RPMI8226 (cell line): Measurements from ENCODE around the gene NKX1-1.
"Not testable (repeated sequence)": the region's sequence is repeated elsewhere in the genome, so short reads cannot be mapped to it uniquely, and the experiment has no call there.

Experiments used
- DNase-seq: peaks from one replicate; pipeline ENCODE4 v3.0.0-alpha.2; 2015

The NKX1-1 gene

DNA sequence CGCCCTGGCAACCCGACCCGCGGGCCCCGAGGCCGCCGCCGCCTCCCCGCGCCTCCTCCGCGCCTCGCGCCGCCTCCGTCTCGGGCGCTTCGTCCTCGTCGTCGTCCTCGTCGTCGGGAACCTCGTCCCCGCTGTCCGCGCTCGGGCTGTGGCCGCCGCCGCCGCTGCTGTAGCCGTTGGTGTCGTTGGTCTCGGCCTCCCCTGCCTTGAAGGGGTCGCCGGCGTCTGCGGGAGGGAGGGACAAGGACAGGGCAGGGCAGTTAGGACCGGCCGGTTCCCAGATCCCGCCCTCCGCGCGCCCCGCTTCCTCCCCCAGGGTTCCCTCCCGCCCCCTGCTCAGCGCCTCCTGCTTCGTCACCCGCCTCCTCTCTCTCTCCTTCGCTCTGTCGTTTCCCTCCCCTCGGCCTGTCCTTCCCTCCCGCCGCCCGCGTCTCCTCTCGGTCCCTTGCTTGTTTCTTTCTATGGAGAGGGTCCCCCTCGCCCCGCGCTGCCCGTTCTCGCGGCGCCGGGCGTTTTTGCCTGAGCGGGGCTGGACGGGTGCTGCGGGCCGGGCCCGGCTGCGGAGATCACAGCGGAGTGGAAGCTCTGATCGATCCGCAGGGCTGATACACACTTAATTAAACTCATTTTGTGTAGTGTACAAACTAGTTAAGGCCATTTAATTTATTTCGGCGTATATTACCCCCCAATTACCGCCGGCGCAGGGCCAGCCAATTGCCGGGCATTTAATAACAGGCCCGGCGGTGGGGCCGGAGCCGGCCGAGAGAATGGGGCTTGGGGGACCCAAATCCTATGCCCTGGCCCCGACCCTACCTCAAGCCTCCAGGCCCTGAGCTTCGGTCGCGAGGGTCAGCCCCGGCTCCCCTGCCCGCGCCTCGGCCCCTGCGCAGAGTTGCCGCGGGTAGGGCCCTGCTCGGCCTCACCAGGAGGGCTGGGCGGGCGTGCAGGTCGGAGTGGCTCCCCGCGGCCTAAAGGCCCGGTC lies 2.4 kb downstream of the NKX1-1 start:
- no peak for DNase-seq

DNA sequence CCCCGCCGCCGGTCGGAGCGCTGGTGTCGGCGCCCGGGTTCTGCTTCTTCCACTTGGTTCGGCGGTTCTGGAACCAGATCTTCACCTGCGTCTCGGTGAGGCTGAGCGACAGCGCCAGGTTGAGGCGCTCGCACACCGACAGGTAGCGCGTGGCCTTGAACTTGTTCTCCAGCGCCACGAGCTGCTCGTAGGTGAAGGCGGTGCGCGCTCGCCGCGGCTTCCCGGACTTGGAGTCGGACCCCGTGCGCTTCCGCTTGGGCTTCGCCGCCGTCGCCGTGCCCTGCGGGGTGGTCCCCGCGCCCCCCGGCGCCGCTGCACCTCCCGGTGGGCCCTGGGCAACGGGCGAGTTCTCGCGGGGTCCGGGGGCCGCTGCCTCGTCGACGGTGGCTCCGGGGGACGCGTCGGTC lies 3.1 kb downstream of the NKX1-1 start:
- no peak for DNase-seq

DNA sequence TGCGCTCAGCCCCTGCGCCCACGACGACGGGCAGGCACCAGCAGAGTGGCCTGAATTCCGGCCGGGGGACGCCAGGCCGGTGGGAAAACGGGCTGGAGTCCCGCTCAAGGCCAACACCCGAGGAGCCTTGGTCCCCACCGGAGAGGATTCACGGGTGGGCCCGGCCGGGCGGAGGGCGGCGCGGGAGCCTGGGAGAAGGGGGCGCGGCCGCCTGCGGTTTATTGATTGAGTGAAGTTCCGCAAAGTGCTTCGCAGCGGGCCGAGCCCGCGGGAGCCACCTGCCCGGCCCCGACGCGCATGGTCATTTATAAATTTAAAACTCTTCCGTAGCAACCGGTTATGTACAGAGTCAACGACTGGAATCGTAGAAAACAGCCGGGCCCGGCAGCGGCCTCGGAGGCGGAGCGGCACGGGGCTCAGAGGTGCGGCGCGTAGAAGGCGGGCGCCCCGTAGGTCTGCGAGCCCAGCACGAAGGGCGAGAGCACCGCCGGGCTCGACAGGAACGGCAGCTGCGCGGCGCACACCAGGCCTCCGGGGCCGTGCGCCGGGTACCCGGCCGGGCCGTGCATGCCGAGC lies 3.6 kb downstream of the NKX1-1 start:
- DNase-seq = no peak

DNA sequence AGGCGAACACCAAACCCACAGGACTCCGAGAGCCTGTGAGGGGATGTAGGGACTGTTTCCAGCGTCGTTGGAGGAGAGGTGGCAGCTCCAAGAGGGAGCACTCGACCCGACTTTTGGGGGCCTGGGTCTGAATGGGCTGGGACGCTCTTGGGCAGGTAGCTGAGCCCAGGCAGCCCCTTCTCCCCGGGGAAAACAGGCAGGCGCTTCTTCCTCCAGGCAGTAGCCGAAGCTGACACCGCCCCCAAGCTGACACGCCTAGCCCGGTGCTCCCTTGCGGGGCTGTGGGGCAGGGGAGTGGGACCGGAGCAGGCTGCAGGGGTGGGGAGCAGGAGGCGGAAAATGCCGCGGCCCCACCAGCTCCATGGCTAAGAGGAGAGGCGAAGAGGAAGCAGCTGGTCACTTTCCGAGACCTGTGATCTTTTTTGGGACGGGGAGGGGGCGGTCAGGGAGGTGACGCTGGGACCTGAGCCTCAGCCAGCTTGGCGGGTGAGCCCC lies 4.2 kb downstream of the NKX1-1 start:
- no peak for DNase-seq

DNA sequence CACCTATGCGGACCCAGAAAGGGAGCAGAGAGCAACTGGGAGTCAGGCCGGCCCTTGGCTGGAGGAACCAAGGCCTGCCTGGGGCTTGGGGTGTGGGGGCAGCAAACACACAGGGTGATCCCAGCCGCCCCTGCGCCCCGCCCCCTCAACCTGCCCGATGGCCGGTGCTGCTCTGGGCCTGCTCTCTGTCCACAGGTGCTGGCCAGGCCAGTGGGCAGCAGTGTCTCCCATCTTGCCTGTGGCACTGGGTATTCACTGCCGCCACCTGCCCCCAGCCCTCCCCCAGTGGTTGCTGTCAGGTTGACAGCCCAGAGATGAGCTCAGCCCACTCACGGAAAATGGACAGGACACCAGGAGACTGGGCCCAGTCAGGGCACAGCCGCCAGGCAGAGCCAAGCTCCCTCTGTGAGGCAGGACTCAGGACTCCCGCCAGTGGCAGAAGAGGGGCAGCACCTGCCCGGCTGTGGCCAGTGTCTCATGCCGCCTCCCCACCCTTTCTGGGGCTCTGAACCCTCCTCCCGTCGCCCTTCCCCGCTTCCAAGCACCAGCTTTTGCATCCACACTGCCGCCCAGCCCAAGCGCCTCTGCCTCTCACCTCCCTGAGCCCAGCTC lies 4.7 kb downstream of the NKX1-1 start:
- no peak for DNase-seq

DNA sequence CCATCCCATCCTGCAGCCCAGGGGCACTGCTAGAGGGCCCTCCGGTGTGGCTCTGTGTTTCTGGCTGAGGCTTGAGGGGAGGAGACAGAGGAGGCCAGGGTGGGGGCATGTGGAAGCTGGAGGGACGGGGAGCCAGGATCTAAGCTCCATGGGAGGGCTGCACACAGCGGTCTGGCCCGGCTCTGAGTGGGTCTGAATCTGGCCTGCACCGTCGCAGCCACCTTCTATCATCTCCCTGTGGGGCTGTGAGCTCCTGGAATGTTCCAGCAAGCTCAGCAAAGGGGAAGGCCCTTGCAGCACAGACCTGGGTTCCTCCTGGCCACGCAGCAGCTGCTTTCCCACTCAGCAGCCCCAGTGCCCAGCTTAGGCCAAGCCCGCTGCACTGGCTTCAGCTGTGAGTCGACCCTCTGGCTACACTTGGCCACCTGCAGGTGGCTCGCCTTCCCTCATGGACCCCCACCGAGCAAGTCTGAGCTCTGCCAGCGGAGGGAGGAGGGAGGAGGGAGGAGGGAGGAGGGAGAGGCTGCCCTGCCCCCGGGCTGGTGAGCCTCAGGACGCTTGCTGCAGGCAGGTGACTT lies 5.3 kb downstream of the NKX1-1 start:
- peak; percentile 14 for DNase-seq

DNA sequence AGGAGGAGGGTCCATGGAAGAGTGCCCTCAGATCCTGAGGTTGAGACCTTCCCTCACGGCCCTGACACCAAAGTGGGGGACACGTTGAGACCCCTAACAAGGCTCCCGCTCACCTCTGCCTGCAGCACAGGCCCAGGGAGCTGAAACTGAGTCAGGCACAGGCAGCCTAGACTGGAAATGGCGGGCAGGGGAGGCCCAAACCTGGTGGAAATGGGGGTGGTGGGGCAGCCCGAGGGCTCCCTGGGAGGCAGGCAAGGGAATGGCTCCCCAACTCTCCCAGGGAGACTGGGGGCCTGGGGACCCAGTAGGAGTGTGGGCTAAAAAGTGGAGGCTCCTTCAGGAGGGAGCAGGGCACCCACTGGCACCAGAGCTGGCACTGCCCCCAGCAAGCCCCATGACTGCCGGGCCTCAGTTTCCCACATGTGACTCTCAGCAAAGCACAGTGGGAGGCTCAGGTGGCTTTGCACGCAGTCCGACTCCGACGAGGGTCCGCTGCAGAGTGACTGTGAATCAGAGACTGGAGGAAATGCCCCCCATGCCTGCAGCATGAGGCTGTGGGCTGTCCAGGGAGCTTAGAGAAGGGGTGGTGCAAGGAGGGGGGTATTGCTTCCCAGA lies 5.9 kb downstream of the NKX1-1 start:
- no peak for DNase-seq

DNA sequence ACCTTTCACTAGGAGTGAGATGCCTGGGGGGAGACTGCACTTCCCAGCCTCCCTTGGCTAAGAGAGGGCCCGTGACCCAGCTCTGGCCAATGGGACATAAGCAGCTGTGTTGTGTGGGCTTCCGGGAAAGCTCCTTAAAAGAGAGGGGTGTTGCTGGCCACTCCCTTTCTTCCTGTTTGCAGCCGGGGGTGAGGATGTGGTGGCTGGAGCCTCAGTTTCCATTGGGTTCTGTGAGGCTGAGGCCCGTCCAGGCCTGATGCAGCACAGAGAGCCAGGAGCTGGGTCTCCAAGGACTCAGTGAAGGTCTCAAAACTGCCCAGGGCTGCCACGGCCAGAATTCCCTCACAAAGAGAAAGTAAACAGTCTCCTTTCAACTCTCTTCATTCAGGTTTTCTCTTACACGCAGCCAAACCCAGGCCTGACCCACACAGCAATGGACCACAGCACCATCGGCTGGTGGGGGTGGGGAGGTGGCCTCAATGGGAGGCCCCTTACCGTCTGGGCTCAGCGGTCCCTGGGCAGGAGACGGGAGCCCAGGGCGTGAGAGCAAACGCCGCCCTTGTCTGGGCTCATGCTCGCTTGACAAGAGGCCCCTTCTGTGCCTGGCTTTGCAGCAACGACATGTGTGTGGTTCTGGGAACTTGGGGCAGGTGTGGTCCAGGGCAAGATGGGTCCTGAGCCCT lies 6.6 kb downstream of the NKX1-1 start:
- peak; percentile 10 for DNase-seq

DNA sequence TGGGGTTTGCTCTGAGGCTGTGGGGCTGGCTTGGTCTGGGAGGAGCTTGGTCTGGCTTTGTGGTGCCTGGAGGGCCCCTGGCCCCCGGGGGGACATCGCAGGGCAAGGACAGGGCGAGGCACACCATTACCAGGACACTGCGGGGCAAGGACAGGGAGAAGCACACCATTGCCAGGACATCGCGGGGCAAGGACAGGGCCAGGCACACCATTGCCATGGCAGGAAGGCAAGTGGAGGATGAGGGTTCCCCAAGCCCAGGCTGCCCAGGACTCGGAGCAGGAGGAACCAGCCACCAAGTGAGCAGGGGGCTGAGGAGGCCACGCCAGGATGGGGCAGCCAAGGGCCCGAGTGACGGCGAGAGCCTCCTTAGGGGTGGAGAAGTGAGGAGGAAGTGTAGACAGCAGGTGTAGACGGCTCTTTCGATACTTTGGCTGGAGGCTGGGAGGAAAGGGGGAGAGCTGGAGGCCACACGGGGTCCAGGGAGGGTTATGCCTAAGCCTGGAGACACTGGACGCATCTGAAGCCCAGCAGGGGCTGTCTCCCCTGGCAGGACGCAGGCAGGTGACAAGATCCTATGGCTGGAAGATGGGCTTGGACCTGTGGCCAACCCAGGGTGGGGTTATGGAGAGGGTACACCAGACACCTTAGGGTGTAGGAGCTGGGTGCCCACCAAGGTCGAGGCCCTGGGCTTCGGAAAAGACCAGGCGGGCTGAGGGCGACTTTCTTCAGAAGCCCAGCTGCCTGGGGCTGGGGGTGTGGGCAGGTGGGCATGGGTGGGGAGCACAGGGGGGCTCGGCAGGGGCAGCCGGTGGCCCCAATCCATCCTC lies 7.3 kb downstream of the NKX1-1 start:
- DNase-seq = no peak

DNA sequence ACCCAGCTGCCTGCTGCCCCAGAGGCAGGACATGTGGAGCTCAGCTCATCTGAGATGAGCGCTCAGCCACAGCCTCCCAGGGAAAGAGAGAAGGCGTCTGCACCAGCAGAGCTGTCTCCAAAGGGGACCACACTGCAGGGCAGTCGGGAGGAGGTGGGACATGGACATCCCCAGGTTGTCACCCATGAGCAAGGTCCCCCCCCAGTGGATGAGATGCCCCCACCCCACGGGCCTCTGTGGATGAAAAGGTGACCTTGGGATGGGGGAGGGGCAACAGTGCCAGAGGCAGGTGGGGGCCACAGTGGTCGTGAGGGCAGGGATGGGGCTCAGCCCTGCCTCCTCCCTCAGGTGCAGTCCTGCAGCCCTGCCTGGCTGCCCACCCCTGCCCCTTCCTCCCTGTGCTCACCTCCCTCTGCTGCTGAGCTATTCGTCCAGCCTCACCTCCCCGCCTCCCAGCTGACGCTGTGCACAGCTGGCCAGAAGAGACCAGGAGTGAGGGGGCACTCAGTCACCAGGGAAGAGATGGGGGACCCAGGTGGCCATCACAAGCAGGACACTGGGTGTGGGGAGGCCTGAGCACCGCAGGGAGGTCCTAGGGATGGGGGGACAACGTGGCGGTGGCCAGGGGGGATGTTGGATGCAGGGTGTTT lies 9.3 kb downstream of the NKX1-1 start:
- DNase-seq = no peak

DNA sequence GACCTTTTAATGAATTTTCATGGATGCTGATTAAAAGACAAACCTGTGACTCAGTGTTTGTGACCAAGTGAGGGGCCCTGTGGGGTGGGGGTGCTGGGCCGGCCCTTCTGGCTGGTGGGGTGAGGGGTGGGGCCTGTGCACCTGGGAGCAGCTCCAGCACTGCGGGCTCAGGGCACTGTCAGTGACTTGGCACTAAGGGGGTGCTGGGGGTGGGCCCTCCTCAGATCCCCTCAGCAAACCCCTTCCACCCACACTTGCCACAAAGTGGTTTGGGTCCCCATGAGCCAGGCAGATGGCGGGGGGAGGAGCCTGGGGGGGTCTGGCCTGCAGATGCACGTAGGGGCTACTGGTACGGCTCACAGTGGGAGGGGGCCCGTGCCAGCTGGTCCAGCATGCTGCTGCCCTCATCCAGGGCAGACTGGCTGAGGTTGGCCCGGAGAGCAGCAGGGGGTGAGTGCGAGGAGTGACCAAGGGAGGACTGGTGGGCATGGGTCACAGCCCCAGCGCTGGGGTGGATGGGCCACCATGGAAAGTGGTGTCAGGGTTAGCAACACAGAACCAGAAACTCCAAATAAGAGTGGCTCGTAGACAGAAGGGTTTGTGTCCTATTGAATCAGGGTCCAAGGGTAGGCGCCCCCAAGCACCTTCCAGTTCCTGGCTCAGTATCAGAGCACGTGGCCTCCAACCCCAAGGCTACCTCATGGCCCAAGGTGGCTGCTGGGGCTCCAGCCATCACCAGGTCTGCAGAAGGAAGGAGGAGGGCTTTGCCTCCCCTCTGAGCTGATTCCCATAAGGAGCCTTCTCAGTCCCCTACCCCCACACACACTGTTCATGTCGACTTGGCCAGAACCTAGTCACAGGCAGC lies 10.1 kb downstream of the NKX1-1 start:
- DNase-seq = no peak

DNA sequence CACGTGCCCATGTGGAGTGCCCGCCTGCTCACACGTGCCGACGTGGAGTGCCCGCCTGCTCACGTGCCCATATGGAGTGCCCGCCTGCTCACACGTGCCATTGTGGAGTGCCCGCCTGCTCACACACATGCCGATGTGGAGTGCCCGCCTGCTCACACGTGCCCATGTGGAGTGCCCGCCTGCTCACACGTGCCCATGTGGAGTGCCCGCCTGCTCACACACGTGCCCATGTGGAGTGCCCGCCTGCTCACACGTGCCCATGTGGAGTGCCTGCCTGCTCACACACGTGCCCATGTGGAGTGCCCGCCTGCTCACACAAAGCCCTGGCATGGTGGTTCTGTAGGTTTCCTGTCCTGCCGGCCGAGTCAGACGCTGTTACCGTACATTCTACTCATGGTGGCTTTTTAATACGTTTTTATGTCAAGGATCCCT lies 10.8 kb downstream of the NKX1-1 start:
- DNase-seq = not testable (repeated sequence)

DNA sequence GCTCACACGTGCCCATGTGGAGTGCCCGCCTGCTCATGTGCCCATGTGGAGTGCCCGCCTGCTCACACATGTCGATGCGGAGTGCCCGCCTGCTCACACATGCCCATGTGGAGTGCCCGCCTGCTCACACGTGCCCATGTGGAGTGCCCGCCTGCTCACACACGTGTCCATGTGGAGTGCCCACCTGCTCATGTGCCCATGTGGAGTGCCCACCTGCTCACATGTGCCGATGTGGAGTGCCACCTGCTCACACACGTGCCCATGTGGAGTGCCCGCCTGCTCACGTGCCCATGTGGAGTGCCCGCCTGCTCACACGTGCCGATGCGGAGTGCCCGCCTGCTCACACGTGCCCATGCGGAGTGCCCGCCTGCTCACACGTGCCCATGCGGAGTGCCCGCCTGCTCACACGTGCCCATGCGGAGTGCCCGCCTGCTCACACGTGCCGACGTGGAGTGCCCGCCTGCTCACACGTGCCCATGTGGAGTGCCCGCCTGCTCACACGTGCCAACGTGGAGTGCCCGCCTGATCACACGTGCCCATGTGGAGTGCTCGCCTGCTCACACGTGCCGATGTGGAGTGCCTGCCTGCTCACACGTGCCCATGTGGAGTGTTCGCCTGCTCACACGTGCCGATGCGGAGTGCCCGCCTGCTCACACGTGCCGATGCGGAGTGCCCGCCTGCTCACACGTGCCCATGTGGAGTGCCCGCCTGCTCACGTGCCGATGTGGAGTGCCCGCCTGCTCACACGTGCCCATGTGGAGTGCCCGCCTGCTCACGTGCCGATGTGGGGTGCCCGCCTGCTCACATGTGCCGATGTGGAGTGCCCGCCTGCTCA lies 11.5 kb downstream of the NKX1-1 start:
- not testable (repeated sequence) for DNase-seq

DNA sequence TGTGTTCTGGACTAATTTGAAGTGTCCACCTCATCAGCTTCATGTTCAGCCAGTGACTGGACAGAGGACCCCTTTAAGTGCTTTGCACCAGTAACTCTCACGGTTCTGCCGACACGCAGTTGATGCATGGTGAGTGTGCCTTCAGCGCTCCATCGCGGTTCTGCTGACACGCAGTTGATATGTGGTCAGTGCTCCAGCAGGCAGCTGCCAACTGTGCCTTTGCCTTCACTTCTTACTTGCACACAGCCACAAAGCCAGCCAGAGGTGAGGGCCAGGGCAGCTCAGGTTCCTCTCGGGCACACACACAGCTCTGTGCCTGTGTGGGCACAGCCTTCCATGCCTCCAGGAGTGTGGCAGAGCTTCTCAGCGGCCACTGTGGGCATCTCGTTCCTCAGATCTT lies 12.4 kb downstream of the NKX1-1 start:
- DNase-seq = no peak

DNA sequence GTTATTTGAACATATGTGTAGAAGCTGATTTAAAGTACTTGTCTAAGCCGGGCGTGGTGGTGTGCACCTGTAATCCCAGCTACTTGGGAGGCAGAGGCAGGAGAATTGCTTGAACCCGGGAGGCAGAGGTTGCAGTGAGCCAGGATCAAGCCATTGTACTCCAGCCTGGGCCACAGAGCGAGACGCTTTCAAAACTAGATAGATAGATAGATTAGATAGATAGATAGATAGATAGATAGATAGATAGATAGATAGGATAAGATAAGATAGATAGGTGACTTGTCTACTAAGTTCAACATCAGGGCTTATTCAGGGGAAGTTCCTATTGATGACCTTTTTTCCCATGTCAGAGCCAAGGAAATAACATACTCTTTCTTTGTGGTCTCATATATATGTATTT lies 12.9 kb downstream of the NKX1-1 start:
- DNase-seq = not testable (repeated sequence)

DNA sequence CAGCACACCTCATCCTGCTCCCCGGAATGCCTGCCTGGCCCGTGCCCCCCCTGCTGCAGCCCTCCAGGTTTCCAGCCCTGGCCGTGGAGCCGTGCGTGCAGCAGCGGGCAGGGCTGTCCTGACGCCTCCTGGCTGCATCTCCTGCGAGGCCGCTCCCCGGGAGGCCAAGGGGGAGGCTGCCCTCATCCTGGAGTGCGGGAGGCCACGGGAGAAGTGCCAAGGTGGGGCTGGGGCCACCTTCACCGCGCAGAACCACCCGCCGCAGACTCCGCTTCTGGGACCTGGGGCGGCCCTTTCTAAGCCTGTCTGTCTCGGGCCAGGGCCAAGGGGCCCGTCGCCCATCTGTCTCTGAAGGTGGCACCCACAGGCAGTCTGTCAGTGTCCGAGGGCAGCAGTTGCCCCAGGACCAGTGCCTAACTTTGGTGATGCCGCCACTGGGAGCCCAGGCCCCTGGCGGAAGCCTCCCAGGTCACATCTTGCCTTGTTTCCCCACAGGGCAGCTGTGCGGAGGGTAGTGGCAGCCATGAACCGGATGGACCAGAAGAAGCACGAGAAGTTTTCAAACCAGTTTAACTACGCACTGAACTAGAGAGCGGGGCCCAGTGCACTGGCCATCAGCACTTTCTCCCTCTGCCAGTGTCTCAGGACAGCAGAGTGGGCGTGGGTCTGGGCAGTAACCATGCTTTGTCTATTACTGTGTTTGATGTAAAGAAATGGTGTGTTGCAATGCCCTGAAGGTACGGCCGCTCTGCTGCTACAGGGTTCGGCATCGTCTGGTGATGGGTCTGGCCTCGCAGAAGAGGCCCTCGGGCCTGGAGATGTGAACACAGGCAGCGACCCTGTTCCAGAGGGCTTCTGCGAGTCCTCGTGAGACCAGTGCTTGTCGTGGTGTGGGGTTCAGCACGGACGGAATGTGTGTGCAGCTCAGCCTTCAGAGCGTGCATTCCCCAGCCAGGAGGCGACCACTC lies 20.6 kb downstream of the NKX1-1 start:
- no peak for DNase-seq

DNA sequence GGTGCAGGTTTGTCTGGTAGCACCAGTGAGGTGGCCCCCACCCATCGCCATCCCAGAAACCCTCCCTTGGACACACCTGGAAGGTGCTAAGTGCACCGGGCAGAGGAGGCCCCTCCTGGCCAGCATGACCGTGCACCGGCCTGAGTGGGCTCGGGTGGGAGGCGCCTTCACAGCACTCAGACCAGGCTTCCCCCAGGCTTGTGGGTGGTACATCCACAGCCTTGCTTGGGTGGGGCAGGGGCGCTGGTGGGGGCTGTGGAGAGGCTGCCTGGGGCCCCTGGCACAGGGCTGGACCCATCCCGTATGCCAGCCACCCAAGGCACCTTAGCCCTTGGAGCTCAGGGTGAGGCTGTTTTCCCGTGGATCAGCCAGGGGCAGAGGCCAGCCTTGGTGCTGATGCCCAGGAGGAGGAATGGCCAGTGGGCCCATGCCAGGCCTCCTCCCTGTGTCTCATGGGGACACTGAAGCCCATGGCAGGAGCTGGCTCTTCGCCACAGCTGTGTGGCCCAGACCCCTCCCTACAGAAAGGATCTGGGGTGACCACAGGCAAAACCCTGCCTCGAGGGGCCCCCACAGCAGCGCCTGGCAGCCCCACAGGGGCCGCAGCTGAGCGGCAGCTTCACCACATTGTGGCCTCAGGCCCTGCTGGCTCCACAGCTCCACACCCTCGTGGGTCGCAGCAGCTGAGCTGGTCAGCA lies 21.4 kb downstream of the NKX1-1 start:
- no peak for DNase-seq
